NCI-H2227 (cell line): ENCODE results near the gene CCZ1.
"Not testable (repeated sequence)": the region's sequence is repeated elsewhere in the genome, so short reads cannot be mapped to it uniquely, and the experiment has no call there.

Experiments used
- DNase-seq: peaks from one replicate; lab custom pipeline; 2025; ENCODE audit not compliant: unreplicated experiment; lab: John Stamatoyannopoulos, UW

The CCZ1 gene

DNA sequence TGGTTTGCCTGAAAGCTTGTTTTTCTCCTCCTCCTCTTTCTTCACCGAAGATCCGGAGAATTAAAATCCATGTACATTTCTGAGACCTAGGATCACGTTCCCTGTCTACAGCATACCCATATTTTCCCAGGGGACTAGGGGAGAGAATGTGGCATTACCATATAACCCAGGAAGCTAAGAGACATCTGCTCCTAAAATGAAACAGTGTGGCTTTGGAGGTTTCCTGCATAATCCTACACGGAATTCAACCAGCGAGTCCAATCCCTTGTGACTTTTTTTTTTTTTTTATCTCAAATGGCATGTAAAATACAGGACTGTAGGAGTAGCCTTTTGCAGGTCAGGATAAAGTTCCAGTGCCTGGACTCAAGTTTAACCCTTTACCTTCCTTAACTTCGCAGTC, 10.3 kb downstream of the CCZ1 start:
- not testable (repeated sequence) for DNase-seq

DNA sequence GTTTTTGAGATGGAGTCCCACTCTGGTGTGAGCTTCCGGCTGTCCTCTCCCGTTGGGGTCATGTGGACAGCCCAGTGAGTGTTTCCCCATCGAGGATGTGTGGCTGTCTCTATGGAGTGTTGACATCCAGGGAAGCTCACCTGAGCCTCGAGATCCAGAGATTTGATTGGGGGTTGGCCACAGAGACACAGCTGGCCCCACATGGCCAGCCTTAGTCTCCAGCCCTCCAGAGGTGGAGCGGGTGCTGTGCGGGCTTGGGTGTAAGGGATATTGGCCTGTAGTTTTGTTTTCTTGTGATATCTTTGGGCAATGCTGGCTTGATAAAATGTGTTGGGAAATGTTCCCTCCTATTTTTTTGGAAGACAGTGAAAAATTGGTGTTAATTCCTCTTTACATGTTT, 18.0 kb downstream of the CCZ1 start:
- DNase-seq = not testable (repeated sequence)

DNA sequence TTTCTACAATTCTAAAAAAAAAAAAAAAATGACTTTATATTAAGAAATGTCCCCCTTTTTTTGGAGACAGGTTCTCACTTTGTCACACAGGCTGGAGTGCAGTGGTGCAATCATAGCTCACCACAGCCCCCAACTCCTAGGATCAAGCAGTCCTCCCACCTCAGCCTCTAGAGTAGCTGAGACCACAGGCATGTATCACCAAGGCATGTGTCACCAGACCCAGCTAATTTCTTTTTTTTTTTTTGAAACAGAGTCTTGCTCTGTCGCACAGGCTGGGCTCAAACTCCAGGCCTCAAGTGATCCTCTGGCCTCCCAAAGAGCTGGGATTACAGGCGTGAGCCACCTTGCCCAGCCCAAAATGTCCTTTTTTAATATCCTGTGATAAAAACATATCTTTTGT, 25.6 kb downstream of the CCZ1 start:
- DNase-seq = not testable (repeated sequence)

DNA sequence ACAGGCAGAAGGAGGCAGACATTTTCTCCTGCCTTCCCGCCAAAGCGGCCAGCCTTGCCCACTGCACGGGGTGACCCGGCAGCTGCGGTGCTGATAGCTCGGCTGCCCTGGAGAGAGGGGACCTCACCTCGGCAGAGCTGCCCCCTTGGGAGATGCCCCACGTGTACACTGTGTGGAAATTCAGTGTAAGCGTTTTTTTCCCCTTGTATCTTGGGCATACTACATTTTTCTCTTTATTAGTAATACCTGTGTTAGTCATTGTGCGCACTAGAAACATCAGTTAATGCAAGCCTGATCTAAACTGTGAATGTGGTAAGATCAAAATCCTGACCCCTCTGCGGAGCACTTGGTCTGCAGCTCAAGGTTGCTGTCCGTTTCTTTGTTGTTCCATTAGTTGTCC, 26.1 kb downstream of the CCZ1 start:
- not testable (repeated sequence) for DNase-seq

DNA sequence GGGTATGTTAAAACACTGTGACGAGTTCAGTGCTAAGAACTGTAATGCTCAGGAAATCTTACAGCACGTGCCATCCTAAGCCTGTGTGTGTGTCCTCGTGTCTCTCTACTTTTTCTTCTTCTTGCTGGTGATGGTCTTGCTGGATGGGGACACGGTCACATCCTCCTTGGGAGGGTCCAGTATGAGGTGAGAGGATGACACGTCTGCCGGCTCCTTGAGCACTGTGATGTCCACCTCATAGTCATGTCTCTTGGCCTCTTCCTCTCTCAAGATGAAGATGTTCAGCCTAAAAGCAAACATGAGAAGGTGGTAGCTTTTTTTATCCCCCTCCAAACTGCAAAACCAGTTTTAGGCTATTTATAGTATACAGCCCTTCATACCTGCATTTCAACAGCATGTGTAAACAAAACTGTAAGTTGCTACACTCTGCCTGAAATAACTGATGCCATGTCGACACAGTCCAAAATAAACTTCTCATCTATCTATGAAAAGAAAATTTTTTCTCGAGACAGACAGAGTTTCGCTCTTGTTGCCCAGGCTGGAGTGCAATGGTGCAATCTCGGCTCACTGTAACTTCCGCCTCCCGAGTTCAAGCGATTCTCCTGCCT, 27.8 kb downstream of the CCZ1 start:
- DNase-seq = not testable (repeated sequence)

DNA sequence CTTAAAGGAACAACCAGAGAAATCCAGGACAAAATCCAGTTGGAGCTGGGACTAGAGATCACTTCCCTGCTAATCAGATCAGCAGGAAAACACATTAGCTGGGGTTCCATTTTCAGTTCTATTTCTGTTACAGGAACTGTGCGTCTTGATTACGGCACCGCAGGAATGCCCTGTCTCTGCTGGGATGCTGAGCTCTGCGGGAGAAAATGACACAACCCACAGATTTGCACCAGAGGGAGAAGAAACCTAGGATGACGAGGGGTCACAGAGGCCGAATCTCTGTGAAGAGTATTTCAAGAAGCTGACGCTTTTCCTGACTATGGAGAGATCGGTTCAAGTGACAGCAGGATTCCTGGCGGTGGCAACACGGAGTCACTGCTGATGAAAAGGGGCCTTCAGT, 31.8 kb downstream of the CCZ1 start:
- not testable (repeated sequence) for DNase-seq

DNA sequence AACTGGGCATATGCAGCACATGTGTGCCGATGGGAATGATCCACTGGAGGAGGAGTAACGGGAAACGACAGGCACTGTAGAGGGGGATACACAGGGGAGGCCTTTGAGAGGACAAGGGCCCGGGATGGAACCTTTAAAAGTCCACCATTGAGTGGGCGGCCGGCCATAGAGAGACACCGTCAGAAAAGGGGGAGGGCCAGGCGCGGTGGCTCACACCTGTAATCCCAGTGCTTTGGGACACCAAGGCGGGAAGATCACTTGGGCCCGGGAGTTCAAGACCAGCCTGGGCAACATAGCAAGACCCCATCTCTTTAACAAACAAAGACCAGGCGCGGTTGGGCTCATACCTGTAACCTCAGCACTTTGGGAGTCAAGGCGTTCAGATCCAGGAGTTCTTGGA, 32.7 kb downstream of the CCZ1 start:
- not testable (repeated sequence) for DNase-seq

DNA sequence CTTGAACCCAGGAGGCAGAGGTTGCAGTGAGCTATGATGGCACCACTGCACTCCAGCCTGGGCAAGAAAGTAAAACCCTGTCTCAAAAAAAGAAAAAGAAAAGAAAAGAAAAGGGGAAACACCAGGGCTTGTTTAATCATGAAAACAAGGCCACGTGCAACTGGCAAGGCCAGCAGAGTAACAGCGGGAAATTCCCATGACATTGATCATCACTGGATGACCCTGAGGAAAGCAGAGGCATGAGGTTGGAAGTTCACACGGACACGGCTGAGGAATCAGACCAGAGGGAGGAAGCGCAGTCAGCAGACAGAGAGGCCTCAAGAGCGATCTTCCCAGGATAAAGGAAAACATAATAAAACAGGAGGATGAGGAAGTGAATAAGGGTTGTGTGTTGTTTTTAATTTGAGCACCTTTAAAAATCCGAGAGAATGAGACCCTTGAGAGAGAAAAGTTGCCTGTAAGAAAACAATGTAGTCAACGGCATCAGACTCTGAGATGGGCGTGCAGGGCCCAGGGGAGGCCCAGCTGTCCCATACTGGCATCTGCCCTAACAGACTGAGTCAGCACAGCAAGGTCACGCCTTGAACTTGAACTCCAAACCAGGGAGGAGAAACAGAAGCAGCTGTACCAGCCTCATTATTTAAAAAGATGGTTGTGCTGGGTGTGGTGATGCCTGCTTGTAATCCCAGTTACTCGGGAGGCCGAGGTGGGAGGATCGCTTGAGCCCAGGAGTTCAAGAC, 33.5 kb downstream of the CCZ1 start:
- not testable (repeated sequence) for DNase-seq

DNA sequence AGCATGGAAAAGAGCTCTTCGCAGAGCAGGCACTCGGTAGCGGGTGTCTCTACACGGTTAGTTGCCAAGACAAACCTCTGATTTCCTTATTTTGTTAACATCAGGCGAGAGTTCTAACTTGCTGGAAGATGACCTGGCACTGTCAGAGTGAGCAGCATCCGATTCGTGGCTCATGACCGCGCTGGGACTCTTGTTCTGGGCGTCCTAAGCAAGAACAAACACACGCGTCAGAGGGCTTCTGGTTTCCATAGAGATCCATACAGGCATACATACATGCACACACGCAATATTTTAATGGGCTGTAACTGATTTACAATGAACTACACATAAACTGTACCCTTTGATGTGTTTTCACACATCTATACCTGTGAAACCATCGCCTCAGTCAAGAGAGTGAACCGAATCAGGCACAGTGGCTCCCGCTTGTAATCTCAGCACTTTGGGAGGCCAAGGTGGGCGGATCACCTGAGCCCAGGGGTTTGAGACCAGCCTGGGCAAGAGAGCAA, 36.5 kb downstream of the CCZ1 start:
- DNase-seq = not testable (repeated sequence)

DNA sequence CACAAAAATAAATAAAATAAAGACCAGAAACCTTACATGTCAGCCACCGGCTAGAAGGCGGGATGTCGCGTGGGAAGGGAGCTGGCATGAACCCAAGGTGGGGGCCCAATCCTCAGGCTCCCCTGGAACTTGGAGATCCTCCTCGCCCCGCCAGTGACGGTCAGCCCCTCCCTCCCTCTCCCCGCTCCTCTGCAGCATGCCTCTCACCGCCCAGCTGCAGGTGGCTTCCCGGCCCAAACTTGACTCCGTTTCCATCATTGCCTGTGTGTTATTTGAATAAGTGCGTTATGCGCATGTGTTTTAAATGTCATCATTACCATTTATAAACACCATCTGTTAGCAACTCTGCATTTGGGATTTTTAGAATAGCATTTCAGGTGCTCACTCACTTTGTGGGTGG, 64.7 kb downstream of the CCZ1 start:
- DNase-seq = not testable (repeated sequence)

DNA sequence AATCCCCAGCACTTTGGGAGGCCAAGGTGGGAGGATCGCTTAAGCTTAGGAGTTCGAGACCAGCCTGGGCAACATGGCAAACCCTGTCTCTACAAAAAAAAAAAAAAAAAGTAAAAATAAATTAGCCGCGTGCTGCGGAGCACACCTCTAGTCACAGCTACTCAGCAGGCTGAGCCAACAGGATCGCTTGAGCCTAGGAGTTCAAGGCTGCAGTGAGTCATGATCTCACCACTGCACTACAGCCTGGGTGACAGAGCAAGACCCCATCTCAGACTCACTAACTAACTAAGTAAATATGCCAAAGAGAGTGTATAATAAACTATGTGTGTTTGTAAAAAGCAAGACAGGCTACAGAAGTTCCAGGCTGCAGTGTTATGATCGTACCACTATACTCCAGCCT, 65.3 kb downstream of the CCZ1 start:
- not testable (repeated sequence) for DNase-seq

DNA sequence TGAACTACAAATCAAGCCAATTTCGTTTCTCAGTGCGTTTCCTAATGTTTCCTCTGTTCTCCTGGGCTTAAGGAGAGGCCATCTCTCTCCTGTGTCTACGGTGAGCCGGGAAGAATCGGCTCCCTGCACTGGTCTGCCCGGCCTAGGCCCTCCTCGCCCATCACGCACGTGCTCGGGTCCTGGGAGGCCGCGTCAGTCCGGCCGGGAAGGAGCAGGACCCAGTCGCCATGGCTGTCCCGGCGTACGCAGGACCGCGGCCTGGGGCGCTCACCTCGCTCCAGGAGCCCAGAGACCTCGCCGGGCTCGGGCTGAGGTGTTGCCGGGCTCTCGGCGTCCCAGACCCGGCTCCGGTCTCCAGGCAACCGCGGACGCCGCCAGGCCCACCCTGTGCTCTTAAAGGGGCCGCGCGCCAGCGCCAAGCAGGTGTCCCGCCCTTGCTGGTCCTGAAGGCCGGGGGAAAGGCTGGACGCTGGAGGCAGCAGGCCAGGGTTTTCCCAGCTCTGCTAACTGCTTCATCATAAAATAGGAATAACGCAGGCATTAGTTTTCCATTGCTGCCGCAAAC, 71.9 kb downstream of the CCZ1 start, which contains the start of gene RSPH10B:
RSPH10B (minus strand) TSS at position 343 of the 565 bp plus-strand sequence. CDS start 3,573 bp downstream, outside the sequence.
- not testable (repeated sequence) for DNase-seq

DNA sequence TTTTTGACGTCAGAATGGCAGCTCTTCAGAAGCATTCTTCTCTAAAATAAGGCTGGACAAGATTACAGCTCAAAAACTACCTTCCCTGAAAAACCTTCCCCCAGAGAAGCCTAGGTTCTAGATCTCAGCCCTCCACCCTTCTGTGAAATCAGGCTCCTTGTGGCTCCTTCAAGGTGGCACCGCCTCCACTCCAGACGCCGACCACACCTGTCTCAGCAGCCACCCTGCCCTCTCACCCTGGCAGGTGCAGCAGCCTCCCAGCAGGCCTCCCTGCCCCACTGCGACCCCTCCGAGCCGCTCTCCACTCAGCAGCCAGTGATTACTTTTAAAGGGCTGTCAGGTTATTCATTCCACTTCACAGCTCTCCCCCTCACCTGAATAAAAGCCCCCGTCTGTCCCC, 75.0 kb downstream of the CCZ1 start:
- not testable (repeated sequence) for DNase-seq
